ENCODE results near the gene RAB3D.
A peak's percentile ranks its signal among the peaks of the same experiment; 100 is the strongest.
"Not testable (repeated sequence)": the region's sequence is repeated elsewhere in the genome, so short reads cannot be mapped to it uniquely, and the experiment has no call there.

Gene RAB3D

GRCh38 chr19:11380653-11381537 lies 41.4 kb upstream of the RAB3D start:
- TF ChIP-seq CTCF (IDR thresholded peaks at IDR 0.05; ENCODE audit: low read depth, low read length), result peak; percentile 76
- H3K4me3 ChIP-seq (replicated peaks in 1 of 2; ENCODE audit: low read depth in 2 of 2, low read length in 2 of 2), result peak overlapping the region; percentile 66 to 76
- DNase-seq (ENCODE audit: low read depth in 2 of 2), result peak; percentile 95 to 97

- H3K4me3 ChIP-seq (replicated peaks in 1 of 2; ENCODE audit: low read depth in 2 of 2, low read length in 2 of 2), result peak overlapping the region in 1 of 2 donors; percentile 76
- TF ChIP-seq CTCF (IDR thresholded peaks at IDR 0.05; ENCODE audit: low read depth, low read length), result no peak
- DNase-seq (ENCODE audit: low read depth in 2 of 2), result no peak
Measured at GRCh38 chr19:11379857-11380350, 40.4 kb upstream of the RAB3D start.

GRCh38 chr19:11379269-11379845 lies 39.9 kb upstream of the RAB3D start:
- H3K4me3 ChIP-seq (replicated peaks in 1 of 2; ENCODE audit: low read depth in 2 of 2, low read length in 2 of 2), result not testable (repeated sequence)

GRCh38 chr19:11378319-11379189 lies 39.1 kb upstream of the RAB3D start:
- no peak overlapping the region for H3K4me3 ChIP-seq (replicated peaks in 1 of 2; ENCODE audit: low read depth in 2 of 2, low read length in 2 of 2)
- DNase-seq (ENCODE audit: low read depth in 2 of 2), result peak; percentile 48 to 88
- peak; percentile 42 for TF ChIP-seq CTCF (IDR thresholded peaks at IDR 0.05; ENCODE audit: low read depth, low read length)

More at GRCh38 chr19:11379269-11379845, 39.9 kb upstream of the RAB3D start:
- DNase-seq (ENCODE audit: low read depth in 2 of 2), result not testable (repeated sequence)

- TF ChIP-seq CTCF (IDR thresholded peaks at IDR 0.05; ENCODE audit: low read depth, low read length), result no peak
- H3K4me3 ChIP-seq (replicated peaks in 1 of 2; ENCODE audit: low read depth in 2 of 2, low read length in 2 of 2), result no peak overlapping the region
- peak in 1 of 2 donors; percentile 56 for DNase-seq (ENCODE audit: low read depth in 2 of 2)
Measured at GRCh38 chr19:11377756-11378155, 38.3 kb upstream of the RAB3D start.

- no peak overlapping the region for H3K4me3 ChIP-seq (replicated peaks in 1 of 2; ENCODE audit: low read depth in 2 of 2, low read length in 2 of 2)
- no peak for TF ChIP-seq CTCF (IDR thresholded peaks at IDR 0.05; ENCODE audit: low read depth, low read length)
- DNase-seq (ENCODE audit: low read depth in 2 of 2), result peak; percentile 81 to 88
Measured at GRCh38 chr19:11377237-11377636, 37.8 kb upstream of the RAB3D start.
